ENCODE data around the gene PER2.
"Not testable (repeated sequence)": the region's sequence is repeated elsewhere in the genome, so short reads cannot be mapped to it uniquely, and the experiment has no call there.

The PER2 gene

DNA sequence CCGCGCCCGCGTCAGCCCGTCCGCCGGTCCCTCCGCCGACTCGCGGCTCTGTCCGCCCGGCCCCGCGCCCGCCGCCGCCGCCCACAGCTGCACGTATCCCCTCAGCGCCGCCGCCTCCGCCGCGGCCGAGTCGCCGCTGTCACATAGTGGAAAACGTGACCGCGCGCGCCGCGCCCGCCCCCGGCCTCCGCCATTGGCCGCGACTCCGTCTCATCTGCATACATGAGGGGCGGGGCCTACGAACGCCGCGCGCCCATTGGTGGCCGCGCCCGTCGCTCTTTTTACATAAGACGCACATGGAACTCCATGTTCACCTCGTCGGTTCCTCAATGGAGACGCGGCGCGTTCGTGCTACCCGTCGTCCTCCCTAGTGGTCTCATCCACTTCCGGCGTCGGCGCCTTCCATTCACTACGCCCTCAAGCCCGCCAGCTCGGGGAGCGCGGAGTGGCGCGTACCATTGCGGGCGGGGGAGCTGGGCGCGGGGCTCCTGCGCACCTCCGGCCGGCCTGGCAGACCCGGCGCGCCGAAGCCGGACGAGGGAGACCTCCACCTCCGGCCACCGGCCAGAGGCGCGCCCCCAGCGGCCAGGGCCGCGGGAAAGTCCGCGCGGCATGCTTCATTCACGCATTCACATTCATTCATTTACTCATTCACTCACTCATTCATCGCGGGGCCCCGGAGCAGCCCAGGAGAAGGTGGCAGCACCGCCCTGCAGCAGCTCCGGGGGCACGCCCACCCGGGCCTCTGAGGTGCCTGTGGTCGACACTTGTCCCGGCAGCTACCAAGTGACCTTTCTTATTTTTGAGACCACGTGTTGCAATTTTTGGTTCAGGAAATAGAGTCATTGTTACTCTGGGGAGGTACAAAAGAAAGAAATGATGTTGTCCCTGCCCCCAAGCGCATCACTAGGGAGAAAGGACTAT is 502 bp upstream of the PER2 start:
- in situ Hi-C loops (cut with HindIII; ENCODE audit: low sequenced_read_pairs): no loop called here

- in situ Hi-C loops (cut with HindIII; ENCODE audit: low sequenced_read_pairs): no loop called here
Observed at GRCh38 chr2:238286987-238287736, 1.2 kb downstream of the PER2 start.

GRCh38 chr2:238286551-238286950 is 1.9 kb downstream of the PER2 start:
- in situ Hi-C loops (cut with HindIII; ENCODE audit: low sequenced_read_pairs): no loop called here

DNA sequence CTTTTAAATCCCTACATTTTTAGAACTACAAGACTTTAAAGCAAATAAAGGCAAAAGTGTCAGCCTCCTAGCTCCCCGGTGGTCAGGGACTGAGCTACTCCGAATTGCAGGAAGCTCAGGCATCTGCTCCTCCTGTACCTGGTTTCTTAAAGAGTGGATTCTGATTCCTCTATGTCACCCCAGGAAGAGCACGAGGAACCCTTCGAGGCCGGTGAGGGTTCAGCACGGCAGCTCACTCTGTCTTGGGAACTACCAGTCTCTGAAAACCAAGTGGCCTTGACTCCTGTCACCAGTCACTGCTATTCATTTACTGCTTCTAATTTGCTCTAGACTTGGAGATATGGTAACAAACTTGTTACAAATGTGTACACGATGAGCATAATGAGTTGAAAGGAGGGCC is 2.3 kb downstream of the PER2 start:
- in situ Hi-C loops (cut with HindIII; ENCODE audit: low sequenced_read_pairs): no loop called here

DNA sequence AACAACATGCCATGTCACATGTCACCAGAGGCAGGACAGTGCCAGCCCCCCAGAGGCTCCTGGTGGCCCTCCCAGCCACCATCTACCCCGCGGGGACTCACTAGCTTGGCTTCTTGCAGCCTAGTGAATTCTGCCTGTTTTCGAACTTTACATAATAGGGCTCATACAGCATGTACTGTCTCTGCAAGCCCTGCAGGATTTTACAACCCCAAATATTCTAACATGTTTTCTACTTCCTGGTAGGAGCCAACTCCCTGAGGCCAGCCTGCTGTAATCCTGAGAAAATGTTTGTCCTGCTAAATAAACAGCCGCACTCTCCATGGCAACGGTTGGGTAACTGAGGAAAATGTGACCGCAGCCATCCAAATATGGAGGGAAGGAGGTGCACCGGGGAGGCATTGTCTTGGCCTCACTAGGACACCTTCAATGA is 2.7 kb downstream of the PER2 start:
- in situ Hi-C loops (cut with HindIII; ENCODE audit: low sequenced_read_pairs): no loop called here

DNA sequence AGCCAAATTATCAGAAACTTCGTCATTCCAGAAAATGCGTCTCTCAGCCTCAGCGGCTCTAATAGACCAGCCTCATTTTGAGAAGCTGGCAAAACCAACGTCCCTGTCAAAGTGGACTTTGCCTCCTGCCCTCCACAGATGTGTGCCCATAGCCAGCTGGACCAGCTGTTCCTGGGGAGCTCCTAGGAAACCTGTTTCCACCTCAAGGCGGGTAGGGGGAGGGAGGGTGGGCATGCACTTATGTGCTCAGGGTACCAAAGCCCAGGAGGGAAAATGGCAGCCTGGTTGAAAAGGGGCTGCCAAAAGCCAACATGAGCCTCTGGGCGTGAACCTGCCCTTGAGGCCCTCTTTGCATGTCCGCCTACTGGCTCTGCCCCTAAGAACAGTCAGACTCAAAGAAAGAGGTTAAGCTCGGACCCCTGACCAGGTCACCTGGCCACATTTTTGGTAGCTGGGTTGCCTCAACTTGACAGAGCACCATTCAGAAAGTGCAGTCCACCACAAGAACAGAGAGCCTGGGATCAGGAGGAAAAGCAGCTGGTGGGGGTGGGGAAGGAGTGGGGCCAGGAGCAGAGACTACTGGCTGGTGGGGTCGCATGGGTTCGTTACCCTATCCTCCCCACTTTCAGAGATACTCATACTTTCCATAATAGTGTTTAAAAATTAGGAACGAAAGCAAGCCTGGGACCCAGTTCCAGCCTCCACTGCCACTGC is 3.5 kb downstream of the PER2 start:
- in situ Hi-C loops (cut with HindIII; ENCODE audit: low sequenced_read_pairs): no loop called here

- in situ Hi-C loops (cut with HindIII; ENCODE audit: low sequenced_read_pairs): no loop called here
Observed at GRCh38 chr2:238282861-238283738, 5.3 kb downstream of the PER2 start.

- in situ Hi-C loops (cut with HindIII; ENCODE audit: low sequenced_read_pairs): no loop called here
Observed at GRCh38 chr2:238281826-238282480, 6.5 kb downstream of the PER2 start.

- in situ Hi-C loops (cut with HindIII; ENCODE audit: low sequenced_read_pairs): no loop called here
Observed at GRCh38 chr2:238280083-238280825, 8.2 kb downstream of the PER2 start.

DNA sequence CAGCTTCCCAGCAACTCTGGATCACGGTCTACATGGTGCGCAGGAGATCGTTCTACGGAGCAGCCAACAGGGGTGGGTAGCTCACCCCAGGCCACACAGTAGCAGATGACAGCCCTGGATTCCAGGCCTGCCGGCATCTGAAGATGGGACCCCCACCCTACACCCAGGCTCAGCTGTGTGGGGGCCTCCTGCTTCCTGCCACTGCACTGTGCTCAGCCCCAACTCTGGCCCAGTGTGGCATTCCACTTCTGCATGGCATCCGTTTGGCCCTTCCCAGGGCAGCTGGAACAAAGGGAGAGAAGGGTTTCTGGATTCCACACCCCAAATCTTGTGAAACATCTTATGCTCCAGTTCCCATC is 9.1 kb downstream of the PER2 start:
- in situ Hi-C loops (cut with HindIII; ENCODE audit: low sequenced_read_pairs): no loop called here

DNA sequence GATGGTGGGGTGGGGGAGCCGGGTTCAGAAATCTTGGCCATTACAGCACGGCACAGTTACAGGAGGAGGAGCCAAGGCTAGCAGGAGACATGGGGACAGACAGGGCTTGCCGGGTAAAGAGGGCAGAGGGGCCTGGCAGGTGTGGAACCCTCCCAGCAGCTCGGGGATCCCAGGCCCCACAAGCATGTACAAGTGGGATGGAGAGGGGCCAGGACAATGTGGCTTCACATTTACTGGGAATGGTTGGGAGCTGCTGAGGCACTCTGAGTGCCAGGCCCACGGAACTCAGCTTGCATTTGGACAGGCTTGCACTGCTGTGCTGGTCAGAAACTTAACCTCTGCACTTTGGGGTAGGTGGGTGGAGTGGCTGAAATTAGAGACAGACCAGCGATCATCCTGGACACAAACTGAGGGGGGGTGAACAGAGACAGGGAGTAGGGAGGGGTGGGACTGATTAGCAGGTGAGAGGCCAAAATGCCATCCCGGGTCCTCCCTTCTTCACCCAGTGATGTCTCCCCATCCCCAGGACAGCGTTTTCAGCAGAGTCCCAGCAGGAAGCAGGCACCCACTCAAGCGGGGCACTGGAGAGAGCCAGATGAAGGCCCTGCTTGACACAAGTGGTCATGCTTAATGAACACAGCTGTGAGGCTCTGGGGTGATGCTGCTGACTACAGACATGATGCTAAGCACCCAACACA is 9.6 kb downstream of the PER2 start:
- in situ Hi-C loops (cut with HindIII; ENCODE audit: low sequenced_read_pairs): no loop called here

GRCh38 chr2:238277695-238278094 is 10.7 kb downstream of the PER2 start:
- in situ Hi-C loops (cut with HindIII; ENCODE audit: low sequenced_read_pairs): no loop called here

GRCh38 chr2:238274152-238274865 is 14.1 kb downstream of the PER2 start:
- in situ Hi-C loops (cut with HindIII; ENCODE audit: low sequenced_read_pairs): no loop called here

- in situ Hi-C loops (cut with HindIII; ENCODE audit: low sequenced_read_pairs): not testable (repeated sequence)
Observed at GRCh38 chr2:238273433-238273832, 15.0 kb downstream of the PER2 start.

GRCh38 chr2:238272156-238272555 is 16.3 kb downstream of the PER2 start:
- in situ Hi-C loops (cut with HindIII; ENCODE audit: low sequenced_read_pairs): no loop called here

GRCh38 chr2:238271686-238272085 is 16.7 kb downstream of the PER2 start:
- in situ Hi-C loops (cut with HindIII; ENCODE audit: low sequenced_read_pairs): not testable (repeated sequence)

DNA sequence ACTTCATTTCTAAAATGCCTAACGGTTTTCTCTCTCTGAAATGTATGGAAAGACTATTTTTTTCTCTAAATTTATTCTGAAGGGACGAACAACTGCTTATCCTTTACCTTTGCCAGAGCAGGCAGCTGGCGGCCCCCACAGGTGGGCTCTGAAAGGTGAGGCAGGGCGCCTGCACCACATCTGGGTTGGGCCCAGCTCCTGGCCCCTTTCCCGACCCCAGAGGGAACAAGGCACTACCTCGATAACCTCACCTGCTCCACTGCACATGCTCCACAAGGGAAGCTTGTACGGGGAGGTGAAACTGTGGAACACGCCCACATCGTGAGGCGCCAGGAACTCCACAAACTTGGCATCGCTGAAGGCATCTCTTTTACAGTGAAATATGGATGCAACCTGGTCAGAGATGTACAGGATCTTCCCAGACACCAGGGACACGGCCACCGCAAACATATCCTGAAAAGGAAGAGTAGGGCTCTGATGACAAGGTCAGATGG is 17.3 kb downstream of the PER2 start:
- in situ Hi-C loops (cut with HindIII; ENCODE audit: low sequenced_read_pairs): no loop called here

- in situ Hi-C loops (cut with HindIII; ENCODE audit: low sequenced_read_pairs): no loop called here
Observed at GRCh38 chr2:238270606-238271005, 17.8 kb downstream of the PER2 start.

Measured in DLD1 (cell line).